PFSK-1 (cell line): ENCODE measurements around the gene DHTKD1.

Experiments
- FOXP2 ChIP-seq: optimal IDR thresholded peaks from 2 replicates; pipeline ENCODE3; 2011; ENCODE audit warnings: borderline replicate concordance, control low read depth, inconsistent platforms; ENCODE audit not compliant: insufficient read depth; ENCODE audit errors: extremely low read length, extremely low read depth
- POLR2AphosphoS5 ChIP-seq: IDR thresholded peaks from 2 replicates; pipeline ENCODE4 v1.6.1; 2012; ENCODE audit warnings: low read depth, mild to moderate bottlenecking, control low read depth, low read length, moderate library complexity
- REST ChIP-seq, 2 experiments: IDR thresholded peaks; 2 replicates each; pipeline versions ENCODE4 v1.6.1 to v1.8.0; 2011 to 2012; ENCODE audit warnings: low read depth in 2 of 2, low read length in 2 of 2, control low read depth in 1 of 2, inconsistent platforms in 1 of 2, mild to moderate bottlenecking in 1 of 2, moderate library complexity in 1 of 2; ENCODE audit not compliant: insufficient read depth in 1 of 2
- SIN3A ChIP-seq: IDR thresholded peaks from 2 replicates; pipeline ENCODE4 v1.6.1; 2012; ENCODE audit warnings: mild to moderate bottlenecking, low read length, moderate library complexity, borderline replicate concordance; ENCODE audit not compliant: insufficient read depth
- TAF1 ChIP-seq: IDR thresholded peaks from 2 replicates; pipeline ENCODE4 v1.6.1; 2012; ENCODE audit warnings: low read length, control low read depth, borderline replicate concordance; ENCODE audit not compliant: insufficient read depth

Gene DHTKD1

GRCh38 chr10:12107781-12108180 is 39.0 kb downstream of the DHTKD1 start:
- TF ChIP-seq REST (IDR thresholded peaks at IDR 0.05; ENCODE audit: insufficient read depth in 1 of 2, low read depth in 2 of 2, low read length in 2 of 2) (no peak), FOXP2 (no peak), POLR2AphosphoS5 (no peak), TAF1 (no peak), SIN3A (no peak)

- TF ChIP-seq TAF1 (no peak), POLR2AphosphoS5 (no peak), FOXP2 (no peak)
These were observed 40.5 kb downstream of the DHTKD1 start for GRCh38 chr10:12109286-12109685.

- no peak for TF ChIP-seq SIN3A
- no peak for TF ChIP-seq FOXP2
- no peak for TF ChIP-seq POLR2AphosphoS5
- TF ChIP-seq TAF1, result no peak
- no peak for TF ChIP-seq REST (IDR thresholded peaks at IDR 0.05; ENCODE audit: insufficient read depth in 1 of 2, low read depth in 2 of 2, low read length in 2 of 2)
These were observed 42.8 kb downstream of the DHTKD1 start for GRCh38 chr10:12111528-12111927.

- TF ChIP-seq FOXP2 (no peak), POLR2AphosphoS5 (no peak), REST (IDR thresholded peaks at IDR 0.05; ENCODE audit: insufficient read depth in 1 of 2, low read depth in 2 of 2, low read length in 2 of 2) (no peak), SIN3A (no peak), TAF1 (no peak)
These were observed 44.9 kb downstream of the DHTKD1 start for GRCh38 chr10:12113627-12114026.

GRCh38 chr10:12121673-12122072 is 52.9 kb downstream of the DHTKD1 start:
- TF ChIP-seq SIN3A (no peak), POLR2AphosphoS5 (no peak), FOXP2 (no peak), TAF1 (no peak), REST (IDR thresholded peaks at IDR 0.05; ENCODE audit: insufficient read depth in 1 of 2, low read depth in 2 of 2, low read length in 2 of 2) (no peak)
